Fibroblast of skin of left biceps (primary cell): ENCODE data around the gene PPP2R2D.
"Not testable (repeated sequence)": the region's sequence is repeated elsewhere in the genome, so short reads cannot be mapped to it uniquely, and the experiment has no call there.

Experiments used
- DNase-seq, 2 experiments: peaks; one replicate each; pipeline ENCODE4 v3.0.0-alpha.2; 2013; ENCODE audit warnings: low read depth in 2 of 2

Gene PPP2R2D

DNA sequence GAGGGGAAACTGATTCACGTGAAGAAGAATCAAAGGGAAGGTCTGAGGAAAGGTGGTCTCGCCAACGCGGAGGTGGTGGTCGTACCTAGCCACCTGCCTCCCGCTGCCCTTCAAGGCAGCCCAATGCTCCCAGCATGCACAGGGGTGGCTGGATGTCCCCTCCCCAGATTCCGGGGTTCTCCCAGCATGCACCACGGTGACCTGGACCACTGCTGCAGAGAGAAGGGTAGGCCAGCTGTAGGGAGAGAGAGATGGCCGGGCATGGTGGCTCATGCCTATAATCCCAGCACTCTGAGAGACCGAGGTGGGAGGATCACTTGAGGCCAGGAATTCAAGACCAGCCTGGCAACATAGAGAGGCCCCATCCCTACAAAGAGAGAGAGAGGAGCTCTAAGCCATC lies 32.4 kb upstream of the PPP2R2D start:
- DNase-seq, result no peak

- no peak for DNase-seq
Measured at GRCh38 chr10:131869344-131869743, 31.5 kb upstream of the PPP2R2D start.

GRCh38 chr10:131870411-131870810 lies 30.4 kb upstream of the PPP2R2D start:
- DNase-seq, result no peak

DNA sequence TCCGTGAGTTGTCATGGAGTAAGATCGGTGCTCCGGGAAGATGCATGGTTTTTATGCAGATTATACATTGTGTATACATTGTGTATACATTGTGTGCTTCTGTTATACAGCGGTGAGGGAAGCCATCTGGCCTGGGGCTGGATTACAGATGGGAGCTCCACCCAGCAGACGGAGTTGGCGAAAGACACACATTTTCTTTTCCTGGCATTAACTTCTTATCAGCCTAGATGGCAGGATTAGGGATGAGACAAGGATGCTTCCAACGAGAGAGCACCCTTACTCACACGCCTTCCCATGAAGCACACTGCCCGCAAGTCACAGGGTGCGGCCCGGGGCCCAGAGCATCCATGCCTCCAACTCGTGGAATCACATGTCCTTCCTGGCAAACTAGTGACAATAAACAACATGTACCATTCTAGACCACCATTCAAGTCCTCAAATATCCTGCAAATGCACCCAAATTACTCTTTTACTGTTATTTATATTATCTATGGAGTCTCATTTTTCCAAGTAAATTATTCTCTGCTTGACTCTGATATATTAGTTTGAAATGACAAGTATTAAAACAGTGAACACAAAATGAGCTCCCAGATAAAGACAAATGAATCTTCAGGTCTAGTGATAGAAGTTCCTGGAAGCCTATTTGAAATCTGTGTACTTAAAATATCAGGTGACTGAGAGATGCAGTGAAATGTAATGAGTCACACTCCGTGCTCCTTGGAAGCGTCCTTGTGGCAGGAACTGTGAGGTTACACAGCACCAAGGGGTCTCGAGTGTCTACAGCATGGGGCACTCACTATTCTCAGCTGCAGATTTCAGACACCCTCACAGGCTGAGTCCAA lies 29.8 kb upstream of the PPP2R2D start:
- DNase-seq, result no peak

- DNase-seq, result no peak
Measured at GRCh38 chr10:131871673-131872005, 29.2 kb upstream of the PPP2R2D start.

DNA sequence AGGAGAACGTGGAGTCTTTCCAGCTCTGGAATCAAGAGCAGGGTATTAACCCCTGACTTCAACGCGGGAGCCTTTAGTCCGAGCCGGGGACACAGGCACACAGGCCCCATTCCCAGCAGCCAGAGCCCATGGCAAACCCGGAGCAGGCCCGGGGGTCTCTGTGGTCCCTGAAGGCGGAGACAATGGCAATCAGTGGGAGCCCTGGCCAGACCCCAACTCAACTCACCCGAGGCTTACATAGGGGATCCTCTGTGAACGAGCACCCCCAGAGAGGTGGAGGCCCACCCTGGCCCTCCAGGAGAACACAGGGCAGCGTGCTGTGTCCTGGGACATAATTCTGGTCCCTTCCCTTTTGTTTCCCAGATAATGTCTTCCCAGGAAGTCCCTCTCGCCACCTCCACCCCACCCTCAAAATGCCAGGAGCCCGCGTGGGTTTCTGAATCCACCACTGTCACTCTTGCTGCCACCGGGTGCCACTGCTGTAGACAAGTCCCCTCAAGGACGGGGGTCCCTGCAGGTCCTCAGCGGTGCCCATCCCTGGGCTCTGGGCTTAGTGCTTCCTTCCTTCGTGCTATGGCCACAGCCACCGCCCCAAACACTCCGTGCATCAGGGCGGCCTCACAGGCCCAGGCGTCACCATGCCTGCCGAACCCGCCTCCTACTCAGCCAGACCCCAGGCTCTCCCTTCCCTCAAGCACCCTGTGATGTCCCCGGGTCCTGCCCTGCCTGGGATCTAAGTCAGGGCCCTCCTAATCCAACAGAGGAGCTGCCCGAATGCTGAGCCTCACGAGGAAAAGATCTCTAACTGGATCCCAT lies 28.6 kb upstream of the PPP2R2D start:
- no peak for DNase-seq

GRCh38 chr10:131872827-131873375 lies 27.9 kb upstream of the PPP2R2D start:
- DNase-seq, result no peak

- peak; percentile 25 to 39 for DNase-seq
Measured at GRCh38 chr10:131874991-131875451, 25.8 kb upstream of the PPP2R2D start.

GRCh38 chr10:131875501-131875900 lies 25.3 kb upstream of the PPP2R2D start:
- DNase-seq, result no peak

GRCh38 chr10:131876017-131876416 lies 24.8 kb upstream of the PPP2R2D start:
- DNase-seq, result no peak

DNA sequence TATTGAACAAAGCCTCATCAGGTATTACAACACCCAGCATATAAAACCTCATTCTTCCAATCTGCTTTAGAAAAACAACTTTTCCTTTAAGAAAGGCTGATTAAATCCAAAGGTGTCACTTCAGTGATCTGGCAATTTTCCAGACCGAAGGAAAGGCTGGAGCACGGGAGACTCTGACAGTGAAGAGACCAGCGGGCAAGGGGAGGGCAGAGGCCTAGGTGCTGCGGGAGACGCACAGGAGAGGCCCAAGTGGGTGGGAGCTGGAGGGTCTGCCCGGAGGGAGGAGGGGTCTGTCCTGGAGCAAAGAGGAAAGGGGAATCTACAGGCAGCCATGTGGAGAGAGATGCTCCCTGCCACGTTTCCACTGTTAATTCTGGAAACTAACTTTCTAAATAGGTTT lies 24.3 kb upstream of the PPP2R2D start:
- DNase-seq, result no peak

DNA sequence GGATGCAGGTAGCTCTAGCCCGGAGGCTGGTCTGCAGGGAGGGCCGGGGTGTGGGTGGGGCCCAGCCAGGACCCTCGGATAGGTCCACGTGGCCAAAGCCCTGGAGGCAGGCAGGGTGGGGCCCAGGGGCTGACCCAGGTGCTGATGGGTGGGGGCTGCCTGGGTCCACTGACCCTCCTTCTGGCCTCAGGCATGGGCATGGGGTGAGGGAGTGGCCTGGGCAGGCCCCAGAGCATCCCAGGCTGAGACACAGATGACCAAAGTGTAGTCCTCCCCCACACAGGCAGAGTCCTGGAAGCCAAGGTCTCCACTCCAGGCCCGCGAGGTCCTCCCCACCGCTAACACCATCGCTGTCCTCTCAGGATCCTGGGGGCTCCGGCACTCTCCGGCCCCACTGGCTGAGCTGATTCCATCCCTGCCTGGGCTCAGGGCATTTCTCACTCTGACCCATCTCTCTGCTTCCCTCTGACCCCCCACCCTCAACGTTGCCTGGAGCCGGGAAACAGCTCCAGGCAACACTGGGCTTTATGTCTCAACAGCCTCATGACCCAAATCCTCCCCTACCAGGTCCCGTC lies 20.7 kb upstream of the PPP2R2D start:
- no peak for DNase-seq

DNA sequence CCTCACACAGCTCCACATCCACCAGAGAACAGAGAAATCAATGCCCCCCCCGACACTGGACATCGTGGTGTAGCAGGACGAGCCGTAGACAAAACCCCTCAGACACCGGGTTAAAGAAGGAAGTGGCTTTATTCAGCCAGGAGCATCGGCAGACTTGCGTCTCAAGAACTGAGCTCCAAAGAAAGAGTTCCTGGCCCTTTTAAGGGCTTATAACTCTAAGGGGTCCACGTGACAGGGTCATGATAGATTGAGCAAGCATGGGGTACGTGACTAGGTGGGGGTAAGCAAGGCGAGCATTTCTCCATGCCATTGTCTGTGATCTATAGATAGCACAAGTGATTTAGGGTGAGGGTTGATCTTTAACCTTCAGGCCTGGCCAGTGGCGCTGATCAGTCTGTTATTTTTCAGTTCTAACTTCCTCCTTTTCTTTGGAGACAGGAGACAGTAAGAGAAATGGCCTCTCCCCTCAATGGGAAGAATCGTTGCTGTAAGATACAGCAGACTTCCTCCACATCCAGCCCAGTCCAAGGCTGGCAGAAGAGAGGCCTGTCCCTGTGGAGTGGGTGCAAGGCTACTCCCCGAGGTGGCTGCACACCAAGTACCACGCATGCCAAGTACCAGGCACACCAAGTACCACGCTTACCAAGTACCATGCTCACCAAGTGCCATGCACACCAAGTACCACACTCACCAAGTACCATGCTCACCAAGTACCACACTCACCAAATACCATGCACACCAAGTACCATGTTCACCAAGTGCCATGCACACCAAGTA lies 19.5 kb upstream of the PPP2R2D start:
- no peak for DNase-seq

DNA sequence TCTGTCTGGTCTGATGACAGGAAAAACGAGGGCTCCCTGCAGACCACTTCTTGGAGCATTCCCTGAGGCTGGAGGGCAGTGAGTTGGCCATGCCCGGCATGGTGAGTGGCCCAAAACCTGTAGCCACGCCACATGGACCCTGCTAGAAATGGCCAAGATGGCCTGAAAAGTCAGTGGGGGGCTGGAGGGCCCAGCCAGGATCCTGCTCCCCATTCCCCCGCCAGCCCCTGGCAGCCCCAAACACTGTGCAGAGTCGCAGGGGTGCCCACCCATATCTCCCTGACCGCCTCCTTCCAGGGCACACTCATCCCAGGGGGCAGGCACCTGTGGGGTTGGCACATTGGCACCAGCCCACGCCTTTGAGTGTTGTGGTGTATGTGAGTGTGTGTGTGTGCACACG lies 18.7 kb upstream of the PPP2R2D start:
- DNase-seq, result no peak

GRCh38 chr10:131882590-131883451 lies 18.0 kb upstream of the PPP2R2D start:
- no peak for DNase-seq

DNA sequence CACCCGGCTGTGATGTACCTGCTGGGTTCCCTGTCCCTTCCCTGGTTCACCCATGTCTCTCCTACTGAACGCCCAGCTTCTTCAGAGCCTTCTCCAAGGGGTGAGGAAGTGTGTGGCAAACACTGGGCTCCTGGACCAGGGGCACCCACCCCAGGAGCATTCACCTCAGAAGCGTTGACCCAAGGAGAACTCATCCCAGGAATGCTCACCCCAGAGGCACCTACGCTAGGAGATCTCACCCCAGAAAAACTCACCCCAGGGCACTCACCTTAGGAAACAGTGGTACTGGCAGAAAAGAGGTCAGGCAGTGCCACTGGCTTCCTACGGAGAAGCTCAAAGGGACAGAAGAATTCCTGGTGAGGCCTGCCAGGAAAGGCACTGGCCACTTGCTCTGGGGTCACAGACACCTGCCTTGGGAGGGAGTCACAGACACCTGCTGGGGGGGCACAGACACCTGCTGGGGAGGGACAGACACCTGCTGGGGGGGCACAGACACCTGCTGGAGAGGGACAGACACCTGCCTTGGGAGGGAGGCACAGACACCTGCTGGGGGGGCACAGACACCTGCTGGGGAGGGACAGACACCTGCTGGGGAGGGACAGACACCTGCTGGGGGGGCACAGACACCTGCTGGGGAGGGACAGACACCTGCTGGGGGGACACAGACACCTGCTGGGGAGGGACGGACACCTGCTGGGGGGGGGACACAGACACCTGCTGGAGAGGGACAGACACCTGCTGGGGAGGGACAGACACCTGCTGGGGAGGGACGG lies 17.0 kb upstream of the PPP2R2D start:
- not testable (repeated sequence) for DNase-seq

DNA sequence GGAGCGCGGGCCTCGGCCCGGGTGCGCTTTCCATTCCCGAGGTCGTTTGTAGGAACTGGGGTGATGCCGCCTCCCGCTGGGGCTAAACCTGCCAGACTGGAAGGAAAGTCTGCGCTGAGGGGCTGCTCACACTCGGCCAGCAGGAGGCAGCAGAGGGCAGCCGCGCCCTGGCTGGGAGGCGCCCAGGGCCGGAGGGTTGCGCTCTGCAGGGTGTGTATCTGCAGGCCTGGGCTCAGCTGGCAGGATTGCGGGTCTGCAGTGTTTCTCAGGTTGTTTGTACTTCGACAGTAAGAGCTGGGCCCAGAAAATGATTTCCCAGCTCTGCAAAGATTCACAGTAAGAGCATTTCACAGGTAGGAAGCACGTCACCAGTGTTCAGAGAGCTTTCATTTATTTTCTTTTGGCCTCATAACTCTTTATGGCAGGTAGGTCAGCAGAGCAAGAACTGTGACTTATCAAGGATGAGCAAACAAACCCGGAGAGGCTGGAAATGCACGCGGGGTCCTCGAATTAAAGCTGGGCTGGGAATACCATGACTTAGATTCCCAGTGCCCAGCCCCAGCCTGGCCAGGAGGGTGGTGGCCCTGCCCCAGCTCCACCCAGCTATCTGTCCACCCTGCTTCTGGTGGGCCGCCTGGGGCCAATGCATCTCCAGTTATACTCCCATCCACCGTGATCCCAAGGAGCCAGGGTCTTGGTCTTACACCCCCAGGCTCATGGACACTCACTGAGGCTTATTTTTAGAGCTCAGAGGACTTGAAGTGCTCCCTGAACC lies 15.2 kb upstream of the PPP2R2D start:
- DNase-seq, result no peak

GRCh38 chr10:131886237-131886636 lies 14.6 kb upstream of the PPP2R2D start:
- DNase-seq, result no peak

GRCh38 chr10:131888186-131888604 lies 12.6 kb upstream of the PPP2R2D start:
- no peak for DNase-seq
